IPS-18c (cell line): ENCODE data around the gene TLCD1.

ENCODE experiments used
- H3K4me3 ChIP-seq: 2 replicates; pipeline ENCODE4 v1.7.0; 2013; ENCODE audit warnings: low read depth, mild to moderate bottlenecking, low read length, moderate library complexity; ENCODE audit not compliant: insufficient read depth
- H3K9me3 ChIP-seq: one replicate; pipeline ENCODE4 v1.6.1; 2013; ENCODE audit warnings: mild to moderate bottlenecking, low read length, moderate library complexity; ENCODE audit not compliant: control insufficient read depth, insufficient read depth

Gene TLCD1

GRCh38 chr17:28720247-28720996 is 5.6 kb downstream of the TLCD1 start:
- H3K4me3 ChIP-seq, result peak overlapping the region; percentile 95

GRCh38 chr17:28719021-28719433 is 7.0 kb downstream of the TLCD1 start:
- Histone ChIP-seq H3K4me3 (peak overlapping the region; percentile 42), H3K9me3 (no peaks in the 10 kb centered on the region)

More at GRCh38 chr17:28720247-28720996, 5.6 kb downstream of the TLCD1 start:
- H3K9me3 ChIP-seq, result no peaks in the 10 kb centered on the region

- Histone ChIP-seq H3K9me3 (no peaks in the 10 kb centered on the region), H3K4me3 (peak overlapping the region; percentile 50)
Measured at GRCh38 chr17:28718333-28719020, 7.6 kb downstream of the TLCD1 start.

GRCh38 chr17:28717578-28718332 is 8.3 kb downstream of the TLCD1 start, which contains the start of gene RAB34:
Gene RAB34, minus strand, starts transcription at chr17:28717868. Its CDS starts 602 bp downstream, at chr17:28717266.
- Histone ChIP-seq H3K4me3 (peak within 1 kb of the TSS; percentile 86), H3K9me3 (no peaks in the 10 kb centered on the region)

- Histone ChIP-seq H3K9me3 (no peaks in the 10 kb centered on the region), H3K4me3 (peak overlapping the region; percentile 86)
Measured at GRCh38 chr17:28716740-28717577, 9.1 kb downstream of the TLCD1 start.

- no peaks in the 10 kb centered on the region for H3K9me3 ChIP-seq
- no peak overlapping the region for H3K4me3 ChIP-seq
Measured at GRCh38 chr17:28715217-28715616, 10.8 kb downstream of the TLCD1 start.

GRCh38 chr17:28714281-28714680 is 11.8 kb downstream of the TLCD1 start:
- no peaks in the 10 kb centered on the region for H3K9me3 ChIP-seq
- no peak overlapping the region for H3K4me3 ChIP-seq

- no peaks in the 10 kb centered on the region for H3K9me3 ChIP-seq
- H3K4me3 ChIP-seq, result peak overlapping the region; percentile 64; the same call in 1 of the 2 replicates
Measured at GRCh38 chr17:28712705-28713415, 13.2 kb downstream of the TLCD1 start.

GRCh38 chr17:28712032-28712704 is 13.9 kb downstream of the TLCD1 start:
- Histone ChIP-seq H3K4me3 (peak overlapping the region; percentile 64), H3K9me3 (no peaks in the 10 kb centered on the region)

- H3K9me3 ChIP-seq, result no peaks in the 10 kb centered on the region
- H3K4me3 ChIP-seq, result peak within 1 kb of the TSS; percentile 92
Measured at GRCh38 chr17:28711723-28712031, 14.4 kb downstream of the TLCD1 start, which contains the start of gene PROCA1. Gene PROCA1, minus strand, starts transcription at chr17:28711888. Its CDS starts 228 bp downstream, at chr17:28711660.

GRCh38 chr17:28710861-28711722 is 14.9 kb downstream of the TLCD1 start:
- no peaks in the 10 kb centered on the region for H3K9me3 ChIP-seq

GRCh38 chr17:28707339-28707720 is 18.7 kb downstream of the TLCD1 start:
- Histone ChIP-seq H3K4me3 (no peak overlapping the region), H3K9me3 (no peaks in the 10 kb centered on the region)

More at GRCh38 chr17:28710861-28711722, 14.9 kb downstream of the TLCD1 start:
- peak overlapping the region; percentile 92 for H3K4me3 ChIP-seq

GRCh38 chr17:28706471-28707338 is 19.3 kb downstream of the TLCD1 start:
- Histone ChIP-seq H3K9me3 (no peaks in the 10 kb centered on the region), H3K4me3 (no peak overlapping the region; the same call in 1 of the 2 replicates)

GRCh38 chr17:28705728-28706334 is 20.2 kb downstream of the TLCD1 start:
- H3K9me3 ChIP-seq, result no peaks in the 10 kb centered on the region
- H3K4me3 ChIP-seq, result no peak overlapping the region
